Activated T-cell treated with anti-CD3 and anti-CD28 coated beads for 48 hours (primary cell): ENCODE results near the gene KCNH8.

ENCODE experiments used
- DNase-seq: peaks from one replicate; pipeline ENCODE4 v3.0.0-alpha.2; 2020; ENCODE audit warnings: low read depth

KCNH8 gene

DNA sequence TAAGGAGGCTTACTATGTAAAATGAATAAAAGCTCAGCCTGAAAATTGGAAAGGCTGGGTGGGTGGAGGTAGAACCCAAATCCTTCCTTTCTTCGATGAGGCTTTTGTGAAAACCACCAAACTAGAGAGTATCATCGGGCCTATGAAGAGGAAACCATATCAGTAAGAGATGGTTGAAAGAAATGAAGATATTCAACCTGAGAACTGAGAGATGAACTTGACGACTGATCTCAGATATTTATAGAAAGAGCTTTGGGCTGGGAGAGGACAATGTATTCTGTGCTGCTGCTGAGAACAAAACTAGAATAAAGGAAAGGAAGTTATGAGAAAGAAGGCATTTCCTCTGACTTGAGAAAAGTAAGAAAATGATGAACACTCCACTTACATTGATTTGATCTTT, 236.6 kb downstream of the KCNH8 start:
- DNase-seq: no peak

DNA sequence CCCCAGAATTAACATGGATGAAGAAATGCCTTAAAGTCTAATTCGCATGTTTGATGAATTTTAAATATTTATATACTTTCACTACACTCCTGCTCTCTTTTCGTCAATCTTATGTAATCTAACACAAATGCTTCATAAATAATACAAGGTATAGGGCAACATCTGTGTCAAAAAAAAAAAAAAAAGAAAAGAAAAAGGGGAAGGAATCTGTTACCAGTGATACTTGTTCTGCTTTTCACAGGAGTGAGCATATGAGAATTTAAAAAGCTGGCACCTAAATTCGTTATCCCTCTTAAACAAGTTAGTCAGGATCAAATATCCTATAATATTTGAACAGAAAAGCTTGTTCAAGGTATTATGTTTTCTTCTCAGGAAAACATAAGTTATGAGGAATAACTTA, 243.8 kb downstream of the KCNH8 start:
- no peak for DNase-seq

DNA sequence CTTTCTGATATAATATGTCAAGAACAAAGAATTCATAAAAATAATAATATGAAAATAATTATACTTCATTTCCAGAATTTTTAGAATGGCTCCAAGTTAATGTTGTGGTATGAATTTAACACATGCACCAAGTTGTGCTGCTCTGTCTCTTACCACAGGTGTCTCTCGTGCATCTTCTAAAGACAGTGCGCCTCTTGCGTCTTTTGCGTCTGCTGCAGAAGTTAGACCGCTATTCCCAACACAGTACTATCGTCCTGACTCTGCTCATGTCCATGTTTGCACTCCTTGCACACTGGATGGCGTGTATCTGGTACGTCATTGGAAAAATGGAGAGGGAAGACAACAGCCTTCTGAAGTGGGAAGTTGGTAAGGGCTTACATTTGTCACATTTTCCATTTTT, 246.6 kb downstream of the KCNH8 start:
- DNase-seq: no peak

DNA sequence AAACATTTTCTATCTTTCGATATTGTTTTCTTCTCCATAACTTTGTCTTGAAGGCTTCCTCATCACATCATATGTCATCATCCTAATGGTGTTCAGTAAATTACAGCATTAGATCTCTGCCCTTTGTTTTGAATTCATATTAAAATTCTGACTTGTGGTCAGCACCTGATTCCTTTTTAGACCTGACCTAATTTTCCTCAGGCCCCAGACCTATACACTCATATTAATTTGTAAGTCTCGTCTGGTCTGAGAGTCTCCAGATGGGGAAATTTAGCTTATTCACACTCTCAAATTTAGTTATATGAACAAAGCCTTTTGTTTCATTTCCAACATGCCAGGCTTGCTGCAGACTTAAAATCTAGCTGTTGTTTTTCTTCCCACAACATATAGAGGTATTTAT, 248.4 kb downstream of the KCNH8 start:
- no peak for DNase-seq

DNA sequence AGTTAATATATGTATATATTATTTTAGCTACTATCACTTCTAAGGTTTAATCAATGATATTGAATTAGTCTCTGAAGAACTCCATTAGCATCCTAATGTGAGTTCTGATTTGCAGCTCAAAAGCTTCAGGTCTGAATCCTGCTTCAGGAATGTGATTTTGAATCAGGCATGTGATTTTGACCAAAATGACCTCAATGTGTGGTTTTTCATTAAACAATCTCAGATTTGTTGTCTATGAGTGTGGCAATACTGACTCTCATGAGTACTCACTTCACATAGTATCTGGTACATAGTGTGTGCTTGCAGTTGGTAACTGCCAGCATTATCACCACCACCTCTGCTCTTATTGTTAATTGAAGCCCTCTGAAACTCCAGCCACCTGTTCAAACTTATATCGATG, 251.0 kb downstream of the KCNH8 start:
- no peak for DNase-seq

DNA sequence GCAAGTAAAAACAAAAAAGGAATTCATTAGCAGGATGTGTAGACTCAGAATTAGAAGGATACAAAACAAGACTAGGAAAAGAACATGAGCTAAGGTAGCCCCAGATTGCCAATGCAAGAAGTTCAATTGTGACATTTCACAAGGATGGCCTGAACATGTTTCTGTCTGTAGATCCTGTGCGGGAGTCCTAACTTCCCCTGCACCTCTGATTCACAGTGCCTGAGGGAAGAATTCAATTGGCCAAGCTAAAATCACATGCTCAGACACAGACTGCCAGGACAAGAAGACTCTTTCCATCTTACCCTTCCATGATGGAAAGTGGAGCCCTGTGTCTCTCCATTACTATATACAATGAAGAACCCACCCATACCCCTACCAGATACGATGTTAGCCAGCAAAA, 251.5 kb downstream of the KCNH8 start:
- DNase-seq: no peak

DNA sequence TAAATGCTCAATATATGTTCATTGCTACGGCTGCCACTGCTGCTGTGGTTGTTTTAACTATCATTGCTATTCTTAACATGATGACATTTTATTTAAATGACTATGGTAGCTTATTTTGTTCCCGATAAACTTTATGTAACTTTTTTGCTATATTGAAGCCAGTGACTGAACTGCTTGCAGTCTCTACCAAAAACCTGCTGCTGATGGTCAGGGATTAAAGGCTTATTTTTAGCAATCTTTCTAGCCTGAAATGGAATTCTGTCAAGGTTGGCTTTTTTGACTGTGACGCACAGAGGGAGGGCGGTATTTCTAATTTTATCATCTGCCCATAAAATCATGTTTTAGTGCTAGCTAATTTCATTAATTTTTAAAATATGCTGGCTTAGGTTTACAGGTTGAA, 271.8 kb downstream of the KCNH8 start:
- no peak for DNase-seq

DNA sequence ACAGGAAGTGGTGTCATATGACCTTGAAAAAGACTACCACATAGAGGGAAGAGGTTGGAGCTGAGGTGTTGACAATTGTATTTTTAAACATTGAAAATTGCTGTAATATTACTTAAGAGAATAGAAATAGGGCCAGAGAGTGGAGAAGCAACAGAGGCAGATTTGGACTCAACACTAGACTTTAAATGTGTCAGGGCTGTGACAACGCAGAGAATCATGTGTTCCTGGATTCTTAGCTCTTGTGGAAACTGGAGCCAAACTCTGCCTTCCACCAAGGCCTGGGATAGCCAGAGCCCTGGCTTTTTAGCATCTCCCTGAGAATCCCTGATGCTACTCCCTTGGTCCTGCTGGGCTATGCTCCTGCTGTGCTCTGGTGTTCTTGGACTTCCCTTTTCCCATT, 277.5 kb downstream of the KCNH8 start:
- DNase-seq: no peak

DNA sequence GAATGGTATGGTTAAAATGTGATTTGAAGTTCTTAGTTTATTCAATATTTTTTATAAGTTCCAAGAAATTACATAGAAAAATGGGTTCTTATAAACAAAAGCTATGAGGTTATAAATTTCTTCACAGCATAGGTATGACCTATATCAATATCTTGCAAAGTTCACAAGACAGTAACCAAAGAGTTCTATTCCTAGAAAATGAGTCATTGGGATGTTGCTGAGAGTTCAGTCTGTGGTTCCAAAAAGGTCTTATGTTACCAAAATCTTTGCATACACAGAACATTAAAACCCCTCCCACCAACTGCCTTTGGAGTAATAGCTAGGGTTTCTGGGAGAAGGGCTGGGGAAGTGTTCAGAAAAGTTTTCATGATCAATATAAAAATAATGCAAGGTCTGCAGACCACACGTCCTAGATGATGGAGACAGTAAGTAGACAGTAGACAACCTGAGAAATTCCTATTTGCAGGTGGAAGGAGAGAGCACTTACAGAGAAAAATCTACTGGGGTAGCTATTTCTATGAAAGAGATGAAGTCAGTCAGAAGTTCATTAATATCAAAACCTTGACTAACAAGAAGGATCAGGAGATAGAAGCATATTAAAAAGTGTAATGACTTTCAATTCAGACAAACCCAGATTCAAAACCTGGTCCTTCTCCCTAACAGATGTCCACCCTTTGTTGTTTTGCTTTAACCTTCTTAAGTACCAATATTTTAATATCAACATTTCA, 279.3 kb downstream of the KCNH8 start:
- no peak for DNase-seq

DNA sequence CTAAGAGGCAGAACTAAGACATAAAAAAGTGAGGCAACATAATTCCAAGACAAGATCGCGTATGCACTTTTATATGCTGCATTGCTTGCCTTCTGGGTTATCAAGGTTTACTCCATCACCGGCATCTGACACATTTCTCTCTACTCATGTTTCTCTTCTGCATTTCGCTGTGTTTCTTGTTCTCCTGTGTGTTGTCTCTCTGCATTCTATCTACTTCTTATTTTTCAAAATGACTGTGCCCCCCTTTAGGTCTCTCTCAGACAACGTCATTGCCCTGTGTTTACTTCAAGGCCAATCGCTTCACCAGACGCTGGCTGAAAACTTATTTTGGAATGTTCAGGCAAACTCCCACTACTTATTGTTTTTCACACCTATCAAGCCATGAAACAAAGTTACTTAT, 280.4 kb downstream of the KCNH8 start:
- DNase-seq: no peak

DNA sequence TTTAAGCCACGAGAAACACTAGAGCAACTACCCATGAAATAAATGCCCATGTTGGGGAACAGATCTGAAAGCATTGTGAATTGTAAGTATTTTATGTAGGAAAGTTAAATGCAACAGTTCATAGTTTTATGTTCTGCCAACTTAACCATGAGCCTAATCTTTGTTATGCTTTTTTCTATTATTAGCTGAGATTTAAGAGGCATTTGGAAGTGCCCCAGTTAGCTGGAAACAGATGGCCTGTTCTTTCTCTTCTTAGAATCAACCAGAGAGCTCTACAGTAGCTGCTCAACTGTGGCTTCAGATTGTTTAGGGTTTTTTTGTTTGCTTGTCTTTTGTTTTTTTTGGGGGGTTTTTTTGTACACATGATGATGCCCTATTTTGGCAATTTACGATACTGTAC, 284.4 kb downstream of the KCNH8 start:
- DNase-seq: no peak

DNA sequence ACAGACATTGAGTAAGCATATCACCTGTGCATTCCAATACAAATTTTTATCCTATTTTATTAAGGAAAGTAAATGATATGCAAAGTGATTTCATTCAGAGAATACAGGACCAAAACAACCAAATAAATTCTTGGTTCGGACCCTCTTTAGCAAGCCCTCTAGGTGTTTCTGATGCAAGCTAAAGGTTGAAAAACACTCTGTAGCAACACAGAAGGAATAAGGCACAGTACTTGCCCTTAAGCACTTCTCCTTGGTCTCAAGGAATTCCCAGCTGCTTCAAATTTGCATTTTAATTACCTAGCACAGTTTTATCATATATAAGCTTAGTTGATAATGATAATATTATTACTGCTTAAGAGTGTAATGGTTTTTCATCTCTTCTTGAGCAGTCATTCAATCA, 288.4 kb downstream of the KCNH8 start:
- no peak for DNase-seq

DNA sequence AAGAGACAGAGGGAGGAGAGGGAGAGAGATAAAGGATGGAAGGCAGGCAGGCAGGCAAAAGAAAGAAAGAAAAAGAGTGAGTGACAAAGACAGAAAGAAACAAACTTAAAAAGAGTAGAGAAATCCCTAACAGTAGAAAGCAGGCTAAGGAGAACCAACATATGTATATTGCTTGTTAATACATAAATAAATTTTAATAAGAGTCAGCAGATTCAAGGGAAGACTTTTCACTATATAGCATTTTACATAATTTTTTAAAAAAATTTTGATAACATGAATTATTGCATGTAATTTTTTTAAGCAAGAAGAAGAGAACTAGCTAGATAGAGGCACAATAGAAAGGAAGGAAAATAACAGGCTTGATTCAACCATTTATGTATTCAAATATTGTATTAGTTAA, 291.6 kb downstream of the KCNH8 start:
- no peak for DNase-seq

DNA sequence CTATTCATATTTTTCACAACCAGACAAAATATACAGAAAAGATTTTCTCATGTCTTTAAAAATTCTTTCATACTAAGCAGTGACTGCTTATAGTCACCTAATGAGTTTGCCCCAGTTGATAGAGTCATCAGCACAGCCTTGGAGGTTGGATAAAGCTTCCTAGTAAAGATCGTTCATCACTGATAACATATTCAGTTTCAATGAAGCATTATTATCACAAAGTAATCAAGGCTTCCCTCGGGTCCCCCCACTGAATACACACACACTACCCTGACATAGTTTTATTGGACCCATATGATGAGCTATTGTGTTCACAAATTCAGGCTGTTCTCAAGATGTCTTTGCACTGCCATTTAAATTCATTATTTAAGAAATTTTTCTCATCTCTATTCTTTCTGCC, 297.8 kb downstream of the KCNH8 start:
- DNase-seq: no peak

DNA sequence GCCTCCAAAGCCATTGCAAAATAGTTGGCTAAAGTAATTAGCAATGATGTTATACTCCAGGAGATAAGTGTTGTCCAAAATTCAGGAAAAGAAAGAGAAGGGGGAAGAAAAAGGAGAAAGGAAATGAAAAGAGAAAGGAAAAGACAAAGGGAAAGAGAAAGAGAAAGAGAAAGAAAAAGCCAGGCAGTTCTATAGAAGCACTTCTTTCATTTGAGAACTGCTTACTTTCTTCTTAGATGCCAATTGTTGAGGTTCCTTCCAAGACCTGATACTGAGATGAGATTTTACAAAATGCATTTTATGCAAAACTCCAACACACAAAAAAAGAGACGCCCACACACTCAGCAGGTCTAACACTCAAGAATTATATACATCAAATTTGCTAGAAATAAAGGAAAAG, 298.4 kb downstream of the KCNH8 start:
- no peak for DNase-seq

DNA sequence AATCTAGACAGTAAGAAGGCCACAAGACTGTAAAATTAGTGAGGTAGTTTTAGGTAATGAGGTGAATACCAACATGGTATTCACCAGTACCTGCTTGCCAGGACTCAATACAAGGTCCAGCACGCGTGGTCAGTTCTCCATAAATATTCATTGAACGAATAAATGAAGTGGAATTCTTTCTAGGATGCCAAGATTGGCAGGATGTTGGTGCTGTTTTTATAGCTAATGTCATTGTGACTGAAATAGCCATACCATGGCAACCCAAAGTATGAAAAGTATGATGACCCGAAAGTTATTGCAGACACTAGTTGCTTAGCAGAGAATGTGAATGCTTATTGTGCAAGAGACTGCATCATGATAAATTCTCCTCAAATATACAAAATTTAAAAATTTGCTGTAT, 307.2 kb downstream of the KCNH8 start:
- DNase-seq: no peak

DNA sequence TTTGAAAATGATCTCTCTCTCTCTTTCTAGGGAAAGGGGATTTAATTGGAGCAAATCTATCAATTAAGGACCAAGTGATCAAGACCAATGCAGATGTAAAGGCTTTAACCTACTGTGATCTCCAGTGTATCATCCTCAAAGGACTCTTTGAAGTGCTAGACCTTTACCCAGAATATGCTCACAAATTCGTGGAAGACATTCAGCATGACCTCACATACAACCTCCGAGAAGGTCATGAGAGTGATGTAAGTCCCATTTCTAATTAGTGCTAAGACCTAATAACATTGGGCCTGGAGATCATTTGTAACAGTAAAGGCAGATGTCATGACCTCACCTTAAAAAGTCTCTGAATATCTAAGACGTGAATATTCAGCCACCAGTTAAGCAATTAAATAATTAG, 308.4 kb downstream of the KCNH8 start:
- no peak for DNase-seq

DNA sequence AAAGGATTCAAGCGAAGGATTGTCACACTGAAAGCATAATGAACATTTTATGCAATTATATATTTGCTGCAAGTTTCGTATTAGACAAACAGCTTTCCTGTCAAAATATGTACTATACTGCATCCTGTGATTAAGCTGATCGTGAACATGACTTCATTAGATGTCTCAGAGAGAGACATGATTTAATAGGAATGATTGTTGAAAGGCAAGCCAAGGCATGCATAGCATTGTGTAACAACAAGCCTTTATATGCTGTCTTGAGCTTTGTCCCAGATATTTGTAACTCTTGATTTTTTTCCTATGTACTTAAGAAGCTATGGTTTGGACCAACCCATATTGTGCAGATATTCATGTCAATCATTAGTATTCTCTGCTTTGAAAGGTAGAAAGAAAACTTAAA, 309.1 kb downstream of the KCNH8 start:
- DNase-seq: no peak

DNA sequence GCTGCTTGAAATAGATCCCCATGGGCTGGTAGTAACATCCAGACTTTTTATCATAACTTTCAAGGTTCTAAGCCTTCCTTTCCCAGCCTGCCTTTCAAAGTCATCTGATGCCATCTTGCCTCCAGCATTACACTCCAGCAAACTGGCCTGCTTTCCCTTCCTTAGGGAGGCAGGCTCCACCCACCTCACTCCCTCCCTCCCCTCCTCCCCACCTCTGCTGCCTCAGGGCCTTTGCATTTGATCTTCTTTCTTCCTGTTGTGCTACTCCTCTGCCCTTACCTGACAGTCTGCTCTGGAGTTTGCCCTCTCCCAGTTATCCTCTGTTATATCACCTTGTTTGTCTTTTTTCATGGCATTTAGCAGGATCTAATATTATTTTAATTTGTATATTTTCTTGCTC, 319.5 kb downstream of the KCNH8 start:
- DNase-seq: no peak

DNA sequence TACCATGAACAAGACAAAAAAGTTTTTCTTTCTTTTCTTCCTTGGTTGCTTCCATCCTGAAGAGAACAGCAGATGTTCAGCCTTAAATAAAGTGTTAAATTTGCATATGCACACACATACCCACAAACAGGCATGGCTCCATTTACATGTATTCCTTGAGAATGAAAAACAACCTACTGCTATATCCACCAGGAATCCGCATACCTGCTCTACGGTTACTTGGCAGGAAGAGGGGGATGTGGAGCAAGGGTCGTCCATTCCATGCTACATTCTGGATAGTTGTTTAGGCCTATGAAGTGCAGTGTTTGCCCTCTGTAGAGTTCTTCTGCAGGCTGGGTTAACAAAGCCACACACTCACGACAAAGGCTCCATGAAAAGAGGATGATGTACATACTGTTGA, 322.8 kb downstream of the KCNH8 start:
- no peak for DNase-seq

DNA sequence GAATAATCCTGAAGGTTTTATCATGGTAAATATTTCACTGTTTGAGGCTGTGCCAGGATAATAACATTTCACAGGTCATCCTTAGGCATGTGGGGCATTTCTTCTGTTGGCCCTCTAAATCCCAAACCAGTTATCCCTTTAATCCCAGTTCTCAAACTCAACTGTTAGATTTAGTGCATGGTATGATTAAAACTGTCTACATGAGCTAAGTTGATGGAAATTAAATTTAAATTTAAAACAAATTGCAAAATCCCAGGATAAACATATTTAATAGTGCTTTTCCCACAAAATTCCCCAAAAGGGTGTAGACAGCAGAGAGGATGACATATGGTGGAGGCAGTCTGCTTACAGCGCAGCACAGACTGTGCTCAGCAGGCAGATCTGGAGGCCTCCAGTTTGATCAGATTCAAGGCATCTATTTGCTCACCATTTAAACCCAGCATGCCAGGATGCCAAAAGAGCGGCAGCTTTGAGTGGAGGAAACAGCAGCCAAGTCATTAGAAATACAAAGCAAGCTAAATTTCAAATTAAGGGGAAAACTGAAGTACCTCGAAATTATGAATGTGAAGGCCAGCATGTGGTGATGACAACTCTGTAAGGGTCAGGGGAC, 325.8 kb downstream of the KCNH8 start:
- no peak for DNase-seq

DNA sequence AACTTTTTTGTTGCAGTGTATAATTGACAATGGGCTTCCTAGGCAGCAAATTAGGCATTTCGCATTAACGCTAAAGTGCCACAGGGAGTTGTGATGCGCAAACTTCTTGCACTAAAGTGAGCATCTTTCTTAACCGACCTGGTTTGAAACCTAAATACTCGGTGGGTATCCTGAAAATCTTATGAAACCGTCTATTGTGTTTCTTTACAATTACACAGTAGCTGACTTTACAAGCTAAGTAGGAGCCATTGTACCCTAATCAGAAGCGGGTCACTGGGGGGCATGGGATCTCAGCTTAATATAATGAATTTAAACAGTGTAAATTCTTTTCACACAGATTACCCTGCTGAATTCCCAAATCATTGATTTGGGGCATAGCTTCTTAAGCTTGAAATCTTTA, 328.0 kb downstream of the KCNH8 start:
- DNase-seq: no peak

DNA sequence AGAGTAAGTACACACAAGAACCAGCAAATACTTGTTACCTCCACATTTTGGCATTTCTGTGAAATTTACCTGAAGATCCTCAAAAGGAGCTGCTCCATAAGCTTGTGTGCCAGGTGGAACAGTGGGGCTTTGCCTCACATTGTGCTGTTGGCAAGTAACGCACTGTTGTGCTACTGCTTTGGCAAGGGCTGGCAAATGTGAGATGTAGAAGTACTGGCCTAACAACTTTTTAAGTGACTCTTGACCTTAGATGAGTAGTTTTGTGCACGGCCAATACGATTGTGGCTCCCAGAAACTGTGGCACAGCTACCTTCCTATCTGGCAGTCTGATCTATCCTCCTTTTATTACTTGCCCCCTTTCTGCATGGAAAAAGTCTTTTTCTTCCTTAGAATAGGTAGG, 337.0 kb downstream of the KCNH8 start:
- DNase-seq: no peak

DNA sequence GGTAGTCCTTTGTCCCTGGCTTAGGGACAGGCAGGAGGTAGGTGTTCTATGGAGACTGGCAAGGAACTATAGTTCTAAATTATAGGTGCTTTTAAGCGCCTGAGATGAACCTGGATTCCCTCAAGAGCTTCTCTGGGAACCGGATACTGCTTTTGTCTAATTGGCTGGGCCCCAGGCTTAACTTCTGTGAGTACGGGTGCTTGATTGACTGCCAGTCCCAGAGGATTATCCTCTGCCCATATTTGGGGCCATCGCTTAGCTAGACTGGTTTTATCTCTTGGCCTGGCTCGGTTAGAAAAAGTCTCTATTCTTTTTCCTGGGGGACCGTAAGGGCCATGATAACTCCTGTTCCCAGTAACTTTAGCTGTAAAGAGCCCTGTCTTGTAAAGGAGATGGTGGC, 339.1 kb downstream of the KCNH8 start:
- DNase-seq: no peak
